22Rv1 (cell line): ENCODE measurements around the gene CSNK2A2.

Source experiments
- H3K27ac ChIP-seq: fragments of 450-650 bp; 2 replicates; pipeline ENCODE4 v1.5.1; 2017
- ZFX ChIP-seq: fragments of 450-650 bp; IDR thresholded peaks from 2 replicates; pipeline ENCODE4 v1.6.1; 2017; ENCODE audit warnings: antibody characterized with exemption, borderline replicate concordance
- TF ChIP-seq, protein P1 (sequence below): fragments of 450-650 bp; IDR thresholded peaks from 2 replicates; pipeline ENCODE4 v1.5.1; 2017; ENCODE audit warnings: mild to moderate bottlenecking

CSNK2A2 gene

DNA sequence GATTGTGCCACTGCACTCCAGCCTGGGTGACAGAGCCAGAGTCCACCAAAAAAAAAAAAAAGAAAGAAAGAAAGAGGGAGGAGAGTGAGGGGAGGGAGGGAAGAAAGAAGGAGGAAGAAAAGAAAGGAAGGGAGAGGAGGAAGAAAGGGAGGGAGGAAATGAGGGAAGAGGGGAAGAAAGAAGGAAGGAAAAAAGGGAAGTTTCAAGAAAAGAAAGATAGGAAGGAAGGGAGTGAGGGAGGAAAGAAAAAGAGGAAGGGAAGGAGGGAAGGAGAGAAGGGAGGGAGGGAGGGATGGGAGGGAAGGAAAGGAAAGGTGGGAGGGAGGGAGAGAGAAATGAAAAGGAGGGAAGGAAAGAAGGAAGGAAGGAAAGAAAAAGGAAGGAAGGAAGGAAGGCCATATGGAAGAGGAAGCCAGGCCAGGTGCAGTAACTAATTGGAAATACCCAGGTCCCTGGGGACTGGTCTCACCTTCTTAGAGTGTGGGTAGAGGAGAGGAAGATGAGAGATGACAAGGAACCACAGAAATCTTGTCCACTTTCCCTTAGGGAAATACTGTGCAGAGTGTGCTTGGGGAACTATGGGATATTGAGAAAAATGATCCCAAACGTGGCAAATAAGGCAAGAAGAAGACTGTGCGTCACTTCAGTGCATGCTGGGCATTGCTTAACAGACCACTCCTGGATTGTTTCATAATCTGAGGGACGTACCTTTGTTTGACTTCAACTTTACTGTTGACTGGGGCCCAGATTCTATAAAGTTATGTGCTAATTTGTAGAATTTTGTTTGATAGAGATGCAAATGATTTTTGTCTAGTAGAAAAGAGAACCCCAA lies 15.1 kb upstream of the CSNK2A2 start:
- no peak for TF ChIP-seq ZFX
- TF ChIP-seq, protein P1, sequence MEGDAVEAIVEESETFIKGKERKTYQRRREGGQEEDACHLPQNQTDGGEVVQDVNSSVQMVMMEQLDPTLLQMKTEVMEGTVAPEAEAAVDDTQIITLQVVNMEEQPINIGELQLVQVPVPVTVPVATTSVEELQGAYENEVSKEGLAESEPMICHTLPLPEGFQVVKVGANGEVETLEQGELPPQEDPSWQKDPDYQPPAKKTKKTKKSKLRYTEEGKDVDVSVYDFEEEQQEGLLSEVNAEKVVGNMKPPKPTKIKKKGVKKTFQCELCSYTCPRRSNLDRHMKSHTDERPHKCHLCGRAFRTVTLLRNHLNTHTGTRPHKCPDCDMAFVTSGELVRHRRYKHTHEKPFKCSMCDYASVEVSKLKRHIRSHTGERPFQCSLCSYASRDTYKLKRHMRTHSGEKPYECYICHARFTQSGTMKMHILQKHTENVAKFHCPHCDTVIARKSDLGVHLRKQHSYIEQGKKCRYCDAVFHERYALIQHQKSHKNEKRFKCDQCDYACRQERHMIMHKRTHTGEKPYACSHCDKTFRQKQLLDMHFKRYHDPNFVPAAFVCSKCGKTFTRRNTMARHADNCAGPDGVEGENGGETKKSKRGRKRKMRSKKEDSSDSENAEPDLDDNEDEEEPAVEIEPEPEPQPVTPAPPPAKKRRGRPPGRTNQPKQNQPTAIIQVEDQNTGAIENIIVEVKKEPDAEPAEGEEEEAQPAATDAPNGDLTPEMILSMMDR = no peak
- no peak overlapping the region for H3K27ac ChIP-seq

DNA sequence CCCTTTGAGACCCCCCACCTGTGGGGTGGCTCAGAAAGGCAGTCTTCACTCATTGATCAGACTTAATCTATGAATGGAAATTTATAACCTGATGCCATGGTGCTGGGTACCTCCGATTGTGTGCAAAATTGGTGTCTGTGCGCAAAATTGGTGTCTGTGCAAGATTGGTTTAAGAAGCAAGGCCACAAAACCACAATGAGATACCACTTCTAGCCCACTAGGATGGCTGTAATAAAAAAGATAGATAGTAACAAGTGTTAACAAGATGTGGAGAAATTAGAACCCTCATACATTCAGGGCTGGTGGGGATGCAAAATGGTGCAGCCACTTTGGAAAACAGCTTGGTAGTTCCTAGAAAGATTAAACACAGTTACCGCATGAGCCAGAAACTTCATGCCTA lies 13.9 kb upstream of the CSNK2A2 start:
- no peak for TF ChIP-seq ZFX
- TF ChIP-seq, protein P1 = no peak
- H3K27ac ChIP-seq = no peak overlapping the region

DNA sequence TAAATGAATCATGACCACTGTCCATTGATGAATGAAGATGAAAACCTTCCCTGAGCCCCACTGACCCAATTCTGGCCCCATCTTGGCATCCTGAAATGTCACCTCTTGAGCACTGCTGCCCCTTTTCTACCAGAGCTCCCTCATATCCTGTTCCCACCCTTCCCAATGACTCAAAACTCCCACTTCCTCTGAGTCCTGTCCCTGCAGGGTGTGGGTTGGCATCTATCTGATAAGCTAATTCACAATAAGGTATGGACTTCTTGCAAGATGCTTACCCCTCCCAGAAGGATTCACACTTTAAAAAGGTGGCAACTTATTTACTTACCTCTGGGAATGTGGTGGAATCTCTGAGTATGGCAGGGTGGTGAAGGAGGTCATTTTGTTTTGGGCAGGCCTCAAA lies 13.3 kb upstream of the CSNK2A2 start:
- TF ChIP-seq, protein P1 = no peak
- TF ChIP-seq ZFX = no peak
- no peak overlapping the region for H3K27ac ChIP-seq

DNA sequence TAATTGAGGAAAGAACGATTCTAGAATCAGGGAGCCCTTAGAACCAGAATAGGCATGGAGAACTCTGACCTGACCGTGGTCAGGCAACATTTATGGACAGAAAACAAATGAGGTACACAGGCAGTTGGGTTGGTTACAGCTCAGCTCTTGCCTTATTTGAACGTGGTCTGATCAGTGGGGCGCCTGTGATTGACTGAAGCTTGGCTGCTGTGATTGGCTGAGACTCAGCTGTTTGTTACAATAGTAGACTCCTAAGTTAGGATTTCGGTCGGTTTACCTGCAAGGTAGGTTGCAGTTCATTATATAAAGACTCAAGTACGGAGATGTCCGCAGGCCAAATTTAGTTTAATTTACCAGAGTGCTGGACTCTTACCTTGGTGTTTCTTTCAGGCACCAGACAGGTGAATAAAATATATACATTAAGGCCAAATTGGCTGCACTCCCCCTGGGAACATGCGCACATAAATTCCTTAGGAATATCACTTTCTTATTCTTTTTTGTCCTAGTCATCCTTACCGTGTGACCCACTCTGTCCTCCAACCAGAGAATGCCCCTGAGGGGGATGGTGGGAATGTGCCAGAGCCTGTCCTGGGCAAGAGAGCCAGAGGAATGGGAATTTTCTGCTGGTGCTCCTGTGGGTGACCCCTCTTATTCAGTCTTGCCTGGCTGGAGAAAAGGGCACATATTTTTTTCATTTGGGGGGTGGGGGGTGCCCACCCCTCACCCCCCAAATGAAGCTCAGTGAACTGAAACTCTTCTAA lies 7.5 kb upstream of the CSNK2A2 start:
- TF ChIP-seq, protein P1 = no peak
- no peak for TF ChIP-seq ZFX
- H3K27ac ChIP-seq = no peak overlapping the region

DNA sequence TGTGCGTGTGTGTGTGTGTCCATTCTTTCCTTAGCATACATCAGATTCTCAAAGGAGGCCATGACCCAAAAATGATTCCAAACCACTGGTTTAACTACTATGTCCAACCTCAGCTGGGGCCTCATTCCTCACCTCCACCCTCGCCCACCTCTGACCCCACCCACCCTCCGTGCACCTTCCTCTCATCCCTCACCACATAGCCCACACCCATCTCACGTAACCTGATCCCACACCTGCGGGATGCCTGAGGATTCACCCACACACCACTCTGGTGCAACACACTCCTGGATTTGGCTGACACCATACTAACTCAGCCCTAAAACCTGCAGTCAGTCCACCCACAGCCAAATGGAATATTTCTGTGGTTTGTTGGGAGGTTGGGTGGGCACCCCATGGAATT lies 3.3 kb upstream of the CSNK2A2 start:
- TF ChIP-seq, protein P1 = no peak
- no peak for TF ChIP-seq ZFX
- no peak overlapping the region for H3K27ac ChIP-seq

DNA sequence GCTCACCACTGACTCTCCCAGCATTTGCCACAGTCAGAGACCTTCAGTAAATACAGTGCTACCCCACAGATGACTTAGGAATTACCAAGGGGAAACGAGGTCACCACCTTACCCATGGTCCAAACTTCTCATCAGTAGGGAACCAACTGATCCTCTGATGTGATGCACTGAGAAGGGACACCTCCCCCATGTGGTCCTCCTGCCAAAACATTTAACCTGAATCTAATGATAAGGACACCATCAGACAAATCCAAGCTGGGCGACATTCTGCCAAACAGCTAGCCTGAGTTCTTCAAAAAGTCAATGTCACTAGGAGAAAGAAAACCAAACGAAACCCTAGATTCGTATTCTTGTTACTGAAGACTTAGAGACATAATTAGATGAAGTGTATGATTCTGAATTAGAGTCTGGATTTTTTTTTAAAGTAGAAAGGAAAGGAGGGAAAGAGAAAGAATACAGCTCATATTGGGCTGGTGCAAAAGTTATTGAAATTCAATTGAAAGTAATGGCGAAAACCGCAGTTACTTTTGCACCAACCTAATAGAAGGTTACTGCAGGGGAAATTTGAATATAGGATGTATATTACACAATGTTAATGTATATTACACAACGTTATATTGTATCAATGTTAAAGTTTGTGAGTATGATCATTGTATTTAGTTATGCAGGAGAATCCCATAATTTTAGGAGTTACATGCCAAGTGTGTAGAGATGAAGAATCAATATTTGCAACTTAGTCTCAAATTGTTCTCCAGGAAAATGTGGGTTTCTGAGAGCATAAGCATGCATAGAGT lies 2.3 kb upstream of the CSNK2A2 start:
- TF ChIP-seq ZFX = no peak
- TF ChIP-seq, protein P1 = no peak

More for the DNA sequence above, 2.3 kb upstream of the CSNK2A2 start:
- H3K27ac ChIP-seq = no peak overlapping the region
